ENCODE data around the gene MSLN.
"Not testable (repeated sequence)": the region's sequence is repeated elsewhere in the genome, so short reads cannot be mapped to it uniquely, and the experiment has no call there.

MSLN gene

GRCh38 chr16:754121-754607 lies 6.4 kb upstream of the MSLN start:
- not testable (repeated sequence) for FAIRE-seq; DNase-seq (ENCODE audit: insufficient read length, low spot score)

GRCh38 chr16:754656-755055 lies 5.9 kb upstream of the MSLN start:
- FAIRE-seq = no peak
- DNase-seq (ENCODE audit: insufficient read length, low spot score) = no peak

GRCh38 chr16:756428-756827 lies 4.1 kb upstream of the MSLN start:
- FAIRE-seq = no peak
- DNase-seq (ENCODE audit: insufficient read length, low spot score) = no peak

- DNase-seq (ENCODE audit: insufficient read length, low spot score) (no peak), FAIRE-seq (no peak)
Measured at GRCh38 chr16:759110-759910, 1.2 kb upstream of the MSLN start.

DNA sequence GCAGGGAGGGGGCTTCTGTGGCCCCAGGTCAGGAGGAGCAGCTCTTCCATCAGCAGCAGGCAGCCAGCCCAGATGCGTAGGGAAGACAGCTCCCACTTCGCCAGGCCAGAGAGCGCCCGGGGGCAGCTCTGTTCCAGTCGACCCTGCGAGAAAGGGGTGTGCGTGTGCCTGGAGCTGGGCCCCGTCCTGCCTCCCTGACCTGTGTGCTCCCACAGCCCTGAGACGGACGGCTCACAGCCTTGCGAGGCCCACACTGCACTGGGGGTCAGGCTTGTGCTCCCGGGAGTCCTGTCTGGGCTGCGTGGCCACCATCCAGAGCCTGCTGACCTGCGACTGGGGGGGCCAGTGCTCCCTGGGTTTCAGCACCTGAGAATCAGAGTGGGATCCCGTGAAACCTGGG lies 469 bp upstream of the MSLN start:
- FAIRE-seq (peak; percentile 63), DNase-seq (ENCODE audit: insufficient read length, low spot score) (no peak)

DNA sequence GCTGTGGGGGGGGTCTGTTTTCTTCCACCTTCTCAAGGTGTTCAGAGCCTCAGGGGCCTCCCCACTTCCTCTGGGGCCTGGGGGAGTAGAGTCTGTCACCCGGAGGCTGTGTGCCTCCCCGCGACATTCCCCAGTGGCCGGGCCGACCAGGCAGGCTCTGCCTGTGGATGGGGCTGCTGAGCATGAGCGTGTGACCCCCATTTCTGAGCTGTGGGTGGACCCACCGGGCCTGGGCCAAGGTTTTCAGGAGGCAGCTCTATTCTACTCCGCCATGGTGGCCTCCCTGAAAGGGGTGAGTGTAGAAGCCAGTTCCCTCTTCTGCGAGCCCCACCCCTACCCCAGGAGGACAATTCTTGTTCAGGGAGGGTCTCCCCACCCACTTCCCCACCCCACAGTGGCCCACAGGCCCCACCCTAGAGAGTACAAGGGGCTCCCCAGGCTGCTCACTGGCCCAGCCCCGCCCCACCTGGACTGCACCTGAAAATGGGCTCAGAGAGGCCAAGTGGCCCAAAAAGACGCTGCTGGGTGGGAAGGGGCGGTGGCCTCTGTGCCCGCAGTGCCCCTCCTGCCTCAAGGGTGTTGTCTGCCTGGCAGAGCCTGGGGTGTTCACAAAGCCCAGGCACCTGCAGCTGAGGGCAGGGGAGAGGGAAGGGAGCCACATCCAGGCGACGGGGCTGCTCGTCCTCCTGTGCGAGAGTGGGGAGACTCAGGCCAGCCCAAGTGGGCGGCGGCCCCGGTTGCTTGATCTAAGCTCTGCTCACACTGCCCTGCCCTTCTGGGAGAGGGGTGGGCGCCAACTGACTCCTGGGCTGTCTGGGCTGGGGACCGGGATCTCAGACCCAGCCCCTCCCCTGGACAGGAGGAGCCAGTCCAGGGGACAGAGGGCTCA lies 1.3 kb downstream of the MSLN start:
- FAIRE-seq (no peak), DNase-seq (ENCODE audit: insufficient read length, low spot score) (no peak)

DNA sequence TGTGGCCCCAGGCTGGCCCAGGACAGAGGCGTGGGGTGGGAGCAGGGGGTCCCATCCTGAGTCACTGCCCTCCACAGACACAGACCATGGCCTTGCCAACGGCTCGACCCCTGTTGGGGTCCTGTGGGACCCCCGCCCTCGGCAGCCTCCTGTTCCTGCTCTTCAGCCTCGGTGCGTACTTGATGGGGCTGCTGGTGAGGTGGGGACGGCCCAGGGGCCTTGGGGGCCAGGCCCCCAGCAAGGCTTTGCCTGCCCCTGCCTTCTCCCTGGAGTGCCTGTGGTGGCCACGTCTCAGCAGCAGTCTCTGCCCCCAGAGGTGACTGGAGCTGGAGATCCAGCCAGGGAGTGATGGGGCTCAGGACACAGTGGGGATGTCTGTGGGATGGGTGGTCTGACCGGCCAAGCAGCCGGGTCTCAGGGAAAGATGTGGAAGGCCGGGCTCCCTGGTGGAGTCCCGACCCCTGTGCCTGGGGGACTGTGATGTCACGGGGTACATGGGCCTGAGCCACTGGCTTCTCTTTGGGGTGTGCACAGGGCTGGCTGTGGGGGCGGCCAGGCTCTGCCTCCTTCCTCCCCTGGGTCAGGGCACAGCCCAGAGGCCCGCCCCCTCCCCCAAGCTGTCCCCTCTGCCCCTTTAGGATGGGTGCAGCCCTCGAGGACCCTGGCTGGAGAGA lies 2.2 kb downstream of the MSLN start:
- no peak for DNase-seq (ENCODE audit: insufficient read length, low spot score)
- no peak for FAIRE-seq

DNA sequence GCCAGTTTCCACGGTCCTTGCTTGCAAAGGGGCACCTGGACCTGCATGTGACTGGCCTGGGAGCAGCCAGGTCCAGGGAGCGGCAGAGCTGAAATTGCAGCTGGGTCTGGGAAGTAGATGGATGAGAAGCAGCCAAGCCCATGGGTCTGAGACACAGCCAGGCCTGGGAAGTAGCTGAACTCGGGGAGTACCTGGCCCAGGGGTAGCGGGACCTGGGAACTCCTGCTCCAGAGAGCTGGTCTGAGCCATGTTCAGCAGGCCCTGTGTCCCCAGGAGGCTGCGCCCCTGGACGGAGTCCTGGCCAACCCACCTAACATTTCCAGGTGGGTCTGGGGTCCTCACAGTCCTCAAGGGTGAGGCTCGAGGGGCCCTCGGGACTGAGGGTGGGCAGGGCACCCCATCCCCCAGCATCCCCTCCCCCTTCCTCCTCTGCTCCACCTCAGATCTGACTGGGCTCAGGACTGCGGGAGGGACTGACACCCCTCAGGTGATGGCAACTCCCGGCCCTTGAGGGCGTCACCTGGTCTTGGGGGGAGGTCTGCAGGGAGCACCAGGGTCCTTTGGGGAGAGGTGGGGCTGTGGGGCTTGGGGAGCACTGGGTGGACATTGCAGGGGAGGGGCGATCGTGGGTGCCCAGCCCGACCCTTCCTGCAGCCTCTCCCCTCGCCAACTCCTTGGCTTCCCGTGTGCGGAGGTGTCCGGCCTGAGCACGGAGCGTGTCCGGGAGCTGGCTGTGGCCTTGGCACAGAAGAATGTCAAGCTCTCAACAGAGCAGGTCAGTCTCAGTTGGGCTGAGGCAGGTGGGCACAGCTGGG lies 3.0 kb downstream of the MSLN start:
- FAIRE-seq (no peak), DNase-seq (ENCODE audit: insufficient read length, low spot score) (no peak)

DNA sequence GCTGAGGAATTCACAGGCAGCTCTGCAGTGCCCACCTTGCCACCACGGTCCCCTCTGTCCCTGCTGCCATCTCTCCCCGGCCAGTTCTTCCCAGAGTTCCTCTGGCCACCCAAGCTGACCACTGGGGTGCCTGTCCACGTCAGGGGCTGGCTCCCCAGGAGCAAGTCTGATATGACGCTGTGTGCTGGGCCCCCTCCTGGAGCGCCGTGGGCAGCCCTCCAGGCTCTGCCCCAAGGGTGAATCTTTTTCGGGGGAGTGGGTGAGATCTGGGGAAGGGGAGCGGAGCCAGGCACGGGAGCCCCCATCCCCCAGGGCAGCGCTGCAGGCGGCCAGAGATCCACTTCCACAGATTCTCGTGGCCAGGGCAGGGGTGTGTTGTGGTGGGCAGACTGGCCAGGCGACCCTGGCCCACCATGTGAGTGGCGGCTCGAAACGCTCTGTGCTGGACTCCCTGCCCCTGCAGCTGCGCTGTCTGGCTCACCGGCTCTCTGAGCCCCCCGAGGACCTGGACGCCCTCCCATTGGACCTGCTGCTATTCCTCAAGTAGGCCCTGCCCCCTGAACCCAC lies 3.7 kb downstream of the MSLN start:
- no peak for FAIRE-seq
- DNase-seq (ENCODE audit: insufficient read length, low spot score) = no peak

DNA sequence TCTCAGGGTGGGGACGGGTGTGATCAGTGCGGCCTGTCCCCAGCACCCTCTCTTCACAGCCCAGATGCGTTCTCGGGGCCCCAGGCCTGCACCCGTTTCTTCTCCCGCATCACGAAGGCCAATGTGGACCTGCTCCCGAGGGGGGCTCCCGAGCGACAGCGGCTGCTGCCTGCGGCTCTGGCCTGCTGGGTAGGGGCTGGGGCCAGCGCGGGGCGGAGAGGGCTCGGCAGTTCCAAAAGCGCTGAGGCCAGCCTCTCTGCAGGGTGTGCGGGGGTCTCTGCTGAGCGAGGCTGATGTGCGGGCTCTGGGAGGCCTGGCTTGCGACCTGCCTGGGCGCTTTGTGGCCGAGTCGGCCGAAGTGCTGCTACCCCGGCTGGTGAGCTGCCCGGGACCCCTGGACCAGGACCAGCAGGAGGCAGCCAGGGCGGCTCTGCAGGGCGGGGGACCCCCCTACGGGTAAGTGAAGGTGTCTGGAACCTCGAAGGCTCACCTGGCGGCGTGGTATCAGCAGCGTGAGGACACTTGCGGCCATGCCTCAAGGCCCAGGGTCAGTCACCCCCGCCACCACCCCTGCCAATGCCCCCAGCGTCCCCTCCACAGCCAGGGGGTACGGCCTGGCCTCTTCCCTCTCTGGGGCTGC lies 4.4 kb downstream of the MSLN start:
- no peak for FAIRE-seq
- DNase-seq (ENCODE audit: insufficient read length, low spot score) = no peak

GRCh38 chr16:765488-765865 lies 4.9 kb downstream of the MSLN start:
- no peak for DNase-seq (ENCODE audit: insufficient read length, low spot score)
- FAIRE-seq = no peak

GRCh38 chr16:766008-766819 lies 5.7 kb downstream of the MSLN start:
- no peak for DNase-seq (ENCODE audit: insufficient read length, low spot score)
- FAIRE-seq = no peak

GRCh38 chr16:766820-767640 lies 6.5 kb downstream of the MSLN start:
- DNase-seq (ENCODE audit: insufficient read length, low spot score) (no peak), FAIRE-seq (no peak)

GRCh38 chr16:767743-768235 lies 7.3 kb downstream of the MSLN start:
- DNase-seq (ENCODE audit: insufficient read length, low spot score) = no peak
- FAIRE-seq = no peak

DNA sequence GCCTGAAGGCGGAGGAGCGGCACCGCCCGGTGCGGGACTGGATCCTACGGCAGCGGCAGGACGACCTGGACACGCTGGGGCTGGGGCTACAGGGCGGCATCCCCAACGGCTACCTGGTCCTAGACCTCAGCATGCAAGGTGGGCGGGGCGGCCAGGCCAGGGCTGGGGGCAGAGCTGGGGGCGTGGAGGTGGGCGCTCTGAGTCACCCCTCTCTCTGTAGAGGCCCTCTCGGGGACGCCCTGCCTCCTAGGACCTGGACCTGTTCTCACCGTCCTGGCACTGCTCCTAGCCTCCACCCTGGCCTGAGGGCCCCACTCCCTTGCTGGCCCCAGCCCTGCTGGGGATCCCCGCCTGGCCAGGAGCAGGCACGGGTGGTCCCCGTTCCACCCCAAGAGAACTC lies 7.9 kb downstream of the MSLN start:
- DNase-seq (ENCODE audit: insufficient read length, low spot score) (no peak), FAIRE-seq (no peak)

- DNase-seq (ENCODE audit: insufficient read length, low spot score) = no peak
Measured at GRCh38 chr16:769184-769784, 8.8 kb downstream of the MSLN start.

GRCh38 chr16:769934-770333 lies 9.4 kb downstream of the MSLN start:
- DNase-seq (ENCODE audit: insufficient read length, low spot score) (no peak), FAIRE-seq (no peak)

More at GRCh38 chr16:769184-769784, 8.8 kb downstream of the MSLN start:
- FAIRE-seq = no peak

All from HTR-8/SVneo (cell line).